ENCODE measurements around the gene ATG13. TPM values are rescaled to one million over a fixed set of nuclear protein-coding genes. Genes with fewer than 3 reads are reported as not detected.
A peak's percentile ranks its signal among the peaks of the same experiment; 100 is the strongest.

Gene ATG13
- total RNA-seq, 6 experiments from 2014 or later, result 34.5 to 60.9 (median 41.1) TPM

DNA sequence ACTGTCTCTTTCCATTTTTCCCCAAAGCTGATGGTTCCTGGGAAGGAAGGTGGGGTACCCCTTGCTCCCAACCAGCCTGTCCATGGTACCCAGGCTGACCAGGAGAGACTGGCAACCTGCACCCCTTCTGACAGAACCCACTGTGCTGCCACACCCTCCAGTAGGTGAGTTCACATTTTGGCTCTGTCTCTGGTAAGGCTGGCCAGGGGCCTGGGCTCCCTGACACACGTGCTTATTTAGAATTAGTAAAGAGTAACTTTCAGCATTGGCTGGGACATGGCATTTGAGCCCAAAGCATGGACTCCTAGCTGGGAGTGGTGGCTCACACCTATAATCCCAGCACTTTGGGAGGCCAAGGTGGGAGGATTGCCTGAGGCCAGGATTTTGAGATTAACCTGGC lies 48.0 kb downstream of the ATG13 start:
- H3K4me3 ChIP-seq, result no peak overlapping the region
- intact Hi-C loops (cut with DNase I), result no loop called here
- TF ChIP-seq POLR2A (IDR thresholded peaks at IDR 0.05), result no peak
- TF ChIP-seq, protein P1, sequence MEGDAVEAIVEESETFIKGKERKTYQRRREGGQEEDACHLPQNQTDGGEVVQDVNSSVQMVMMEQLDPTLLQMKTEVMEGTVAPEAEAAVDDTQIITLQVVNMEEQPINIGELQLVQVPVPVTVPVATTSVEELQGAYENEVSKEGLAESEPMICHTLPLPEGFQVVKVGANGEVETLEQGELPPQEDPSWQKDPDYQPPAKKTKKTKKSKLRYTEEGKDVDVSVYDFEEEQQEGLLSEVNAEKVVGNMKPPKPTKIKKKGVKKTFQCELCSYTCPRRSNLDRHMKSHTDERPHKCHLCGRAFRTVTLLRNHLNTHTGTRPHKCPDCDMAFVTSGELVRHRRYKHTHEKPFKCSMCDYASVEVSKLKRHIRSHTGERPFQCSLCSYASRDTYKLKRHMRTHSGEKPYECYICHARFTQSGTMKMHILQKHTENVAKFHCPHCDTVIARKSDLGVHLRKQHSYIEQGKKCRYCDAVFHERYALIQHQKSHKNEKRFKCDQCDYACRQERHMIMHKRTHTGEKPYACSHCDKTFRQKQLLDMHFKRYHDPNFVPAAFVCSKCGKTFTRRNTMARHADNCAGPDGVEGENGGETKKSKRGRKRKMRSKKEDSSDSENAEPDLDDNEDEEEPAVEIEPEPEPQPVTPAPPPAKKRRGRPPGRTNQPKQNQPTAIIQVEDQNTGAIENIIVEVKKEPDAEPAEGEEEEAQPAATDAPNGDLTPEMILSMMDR (IDR thresholded peaks at IDR 0.05), result no peak
- H3K36me3 ChIP-seq, result peaks cover 0 to 82% (median 28%) of the 10 kb centered on the region in 4 donors
- H3K27me3 ChIP-seq, result no peaks in the 10 kb centered on the region
- DNase-seq (peak in 1 of 3 donors; percentile 34), ATAC-seq (no peak)
- H3K27ac ChIP-seq, result no peak overlapping the region
- H3K4me1 ChIP-seq, result no peaks in the 10 kb centered on the region
- H3K9me3 ChIP-seq, result no peaks in the 10 kb centered on the region
- 86% methylated on average over 1 of the region's 1 CpG for WGBS (ENCODE audit: insufficient coverage, low coverage, low lambda C conversion rate, missing lambda C conversion rate)

DNA sequence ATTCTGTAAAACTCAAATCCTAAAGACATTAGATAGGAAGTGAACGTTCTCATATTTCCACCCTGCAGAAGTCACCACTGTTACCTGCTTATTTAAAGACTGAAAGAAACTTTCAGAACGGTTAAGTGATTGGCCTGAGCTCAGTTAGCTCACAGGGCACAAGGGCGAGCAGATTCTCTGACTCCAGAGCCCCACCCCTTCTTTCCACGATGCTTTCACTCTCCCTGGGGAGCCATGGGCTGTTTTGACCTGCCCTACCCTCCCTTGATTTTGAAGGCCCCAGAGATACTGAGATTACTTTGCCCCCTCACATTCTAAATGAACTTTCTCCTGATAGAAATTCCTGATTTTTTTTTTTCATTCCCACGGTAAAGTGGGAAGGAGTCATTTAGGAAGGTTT lies 49.2 kb downstream of the ATG13 start:
- no peak overlapping the region for H3K4me3 ChIP-seq
- H3K27ac ChIP-seq, result no peak overlapping the region
- H3K27me3 ChIP-seq, result no peaks in the 10 kb centered on the region
- H3K4me1 ChIP-seq, result no peaks in the 10 kb centered on the region
- peaks cover 0 to 90% (median 34%) of the 10 kb centered on the region in 4 donors for H3K36me3 ChIP-seq
- intact Hi-C loops (cut with DNase I), result no loop called here
- peak in 1 of 3 donors; percentile 11 for DNase-seq
- TF ChIP-seq POLR2A (IDR thresholded peaks at IDR 0.05), result no peak
- TF ChIP-seq, protein P1 (IDR thresholded peaks at IDR 0.05), result no peak
- WGBS (ENCODE audit: insufficient coverage, low coverage, low lambda C conversion rate, missing lambda C conversion rate), result 73% methylated on average over 5 of the region's 5 CpGs
- H3K9me3 ChIP-seq, result no peaks in the 10 kb centered on the region
- no peak for ATAC-seq

DNA sequence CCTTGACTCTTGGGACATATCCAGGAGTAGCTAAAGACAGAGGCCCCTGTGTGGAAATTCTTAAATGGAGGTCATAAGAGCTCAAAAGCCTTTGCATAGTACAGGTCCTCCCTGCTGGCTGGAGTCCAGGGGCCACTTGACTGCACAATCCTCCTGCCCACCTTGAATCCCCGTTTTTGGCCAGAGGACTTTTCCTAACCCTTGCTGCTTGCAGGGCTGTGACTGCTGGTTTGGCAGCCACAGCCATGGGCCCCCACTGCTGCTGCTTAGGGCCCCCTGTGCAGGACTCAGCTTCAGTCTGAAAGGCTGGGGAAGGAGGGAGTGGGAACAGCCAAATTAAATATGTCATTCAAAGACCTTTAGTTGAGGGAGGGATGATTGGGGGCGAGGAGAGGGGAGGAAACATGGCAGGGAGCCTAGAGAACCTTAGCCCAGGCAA lies 49.7 kb downstream of the ATG13 start:
- TF ChIP-seq POLR2A (IDR thresholded peaks at IDR 0.05), result no peak
- TF ChIP-seq, protein P1 (IDR thresholded peaks at IDR 0.05), result no peak
- intact Hi-C loops (cut with DNase I), result no loop called here
- 71% methylated on average over 2 of the region's 2 CpGs for WGBS (ENCODE audit: insufficient coverage, low coverage, low lambda C conversion rate, missing lambda C conversion rate)
- ATAC-seq, result no peak
- no peaks in the 10 kb centered on the region for H3K27me3 ChIP-seq
- no peaks in the 10 kb centered on the region for H3K4me1 ChIP-seq
- no peak overlapping the region for H3K4me3 ChIP-seq
- no peaks in the 10 kb centered on the region for H3K9me3 ChIP-seq
- H3K36me3 ChIP-seq, result peaks cover 0 to 89% (median 38%) of the 10 kb centered on the region in 4 donors
- no peak for DNase-seq
- no peak overlapping the region for H3K27ac ChIP-seq

DNA sequence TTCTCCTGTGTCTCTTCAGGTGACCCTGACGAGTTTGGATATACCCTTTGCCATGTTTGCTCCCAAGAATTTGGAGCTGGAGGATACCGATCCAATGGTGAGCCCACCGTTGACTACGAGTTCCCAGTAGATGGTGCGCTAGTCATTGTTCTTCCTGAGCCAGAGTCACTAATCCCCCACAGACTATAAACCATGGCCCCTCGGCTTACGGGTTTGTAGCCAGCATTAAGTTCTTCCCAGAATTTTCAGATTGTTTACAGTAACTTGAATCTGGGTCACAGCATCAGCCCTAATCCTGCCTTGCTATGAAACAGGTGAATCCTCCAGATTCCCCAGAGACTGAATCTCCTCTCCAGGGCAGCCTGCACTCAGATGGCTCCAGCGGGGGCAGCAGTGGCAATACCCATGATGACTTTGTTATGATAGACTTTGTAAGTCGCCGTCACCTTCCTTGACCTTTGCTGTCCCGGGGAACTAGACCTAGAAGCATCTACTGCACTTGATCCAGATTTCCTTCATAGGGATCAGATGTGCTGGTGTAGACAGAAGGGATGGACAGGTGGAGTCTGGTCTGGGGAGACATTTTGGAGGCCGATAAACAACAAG lies 51.2 kb downstream of the ATG13 start:
- peaks cover 0 to 90% (median 36%) of the 10 kb centered on the region in 4 donors for H3K36me3 ChIP-seq
- intact Hi-C loops (cut with DNase I), result no loop called here
- no peak for TF ChIP-seq POLR2A (IDR thresholded peaks at IDR 0.05)
- TF ChIP-seq, protein P1 (IDR thresholded peaks at IDR 0.05), result no peak
- no peaks in the 10 kb centered on the region for H3K9me3 ChIP-seq
- 96% methylated on average over 6 of the region's 12 CpGs for WGBS (ENCODE audit: insufficient coverage, low coverage, low lambda C conversion rate, missing lambda C conversion rate)
- no peak overlapping the region for H3K27ac ChIP-seq
- peaks cover 0 to 2% (median 0%) of the 10 kb centered on the region in 4 donors for H3K4me1 ChIP-seq
- no peaks in the 10 kb centered on the region for H3K27me3 ChIP-seq
- DNase-seq (peak in 1 of 3 donors; percentile 28), ATAC-seq (no peak)
- no peak overlapping the region for H3K4me3 ChIP-seq

Data from right lobe of liver (tissue), 6 donors.